HL-60 (cell line): Measurements from ENCODE around the gene COX7A2L.

ENCODE experiments used
- GABPA ChIP-seq: IDR thresholded peaks from 2 replicates; pipeline ENCODE4 v1.6.1; 2012; ENCODE audit warnings: low read depth
- TF ChIP-seq, protein P1 (sequence below): IDR thresholded peaks from one replicate; pipeline ENCODE4 v1.5.1; 2011; ENCODE audit warnings: low read length, control low read depth, inconsistent platforms; ENCODE audit not compliant: insufficient read depth

DNA sequence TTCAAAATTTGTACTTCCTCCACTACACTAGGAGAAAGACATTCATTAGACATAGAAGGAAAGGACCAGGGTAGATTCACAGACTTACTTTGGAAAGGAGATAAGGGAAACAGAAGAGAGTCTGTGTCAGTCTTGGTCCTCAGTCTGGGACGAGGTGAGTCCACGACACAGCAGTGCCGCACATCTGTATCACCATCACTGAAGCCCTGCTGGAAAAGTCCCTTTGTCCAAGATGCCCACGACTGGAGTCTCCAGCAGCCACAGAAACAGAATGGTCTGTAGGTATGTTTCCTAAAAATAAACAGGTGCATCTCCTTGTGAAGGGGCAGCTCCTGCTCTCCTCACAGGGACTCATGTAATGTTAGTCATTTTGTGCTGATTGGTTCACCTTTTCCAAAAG, 27.4 kb downstream of the COX7A2L start:
- TF ChIP-seq, protein P1, sequence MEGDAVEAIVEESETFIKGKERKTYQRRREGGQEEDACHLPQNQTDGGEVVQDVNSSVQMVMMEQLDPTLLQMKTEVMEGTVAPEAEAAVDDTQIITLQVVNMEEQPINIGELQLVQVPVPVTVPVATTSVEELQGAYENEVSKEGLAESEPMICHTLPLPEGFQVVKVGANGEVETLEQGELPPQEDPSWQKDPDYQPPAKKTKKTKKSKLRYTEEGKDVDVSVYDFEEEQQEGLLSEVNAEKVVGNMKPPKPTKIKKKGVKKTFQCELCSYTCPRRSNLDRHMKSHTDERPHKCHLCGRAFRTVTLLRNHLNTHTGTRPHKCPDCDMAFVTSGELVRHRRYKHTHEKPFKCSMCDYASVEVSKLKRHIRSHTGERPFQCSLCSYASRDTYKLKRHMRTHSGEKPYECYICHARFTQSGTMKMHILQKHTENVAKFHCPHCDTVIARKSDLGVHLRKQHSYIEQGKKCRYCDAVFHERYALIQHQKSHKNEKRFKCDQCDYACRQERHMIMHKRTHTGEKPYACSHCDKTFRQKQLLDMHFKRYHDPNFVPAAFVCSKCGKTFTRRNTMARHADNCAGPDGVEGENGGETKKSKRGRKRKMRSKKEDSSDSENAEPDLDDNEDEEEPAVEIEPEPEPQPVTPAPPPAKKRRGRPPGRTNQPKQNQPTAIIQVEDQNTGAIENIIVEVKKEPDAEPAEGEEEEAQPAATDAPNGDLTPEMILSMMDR, result no peak
- no peak for TF ChIP-seq GABPA
